ENCODE data around the gene IL6ST.
A peak's percentile ranks its signal among the peaks of the same experiment; 100 is the strongest.

Gene IL6ST

GRCh38 chr5:55894135-55894534 is 100.6 kb downstream of the IL6ST start:
- DNase-seq: peak in 1 of 2 donors; percentile 6

- no peak for DNase-seq
Measured at GRCh38 chr5:55892479-55892878, 102.3 kb downstream of the IL6ST start.

GRCh38 chr5:55888205-55888604 is 106.6 kb downstream of the IL6ST start:
- no peak for DNase-seq

DNA sequence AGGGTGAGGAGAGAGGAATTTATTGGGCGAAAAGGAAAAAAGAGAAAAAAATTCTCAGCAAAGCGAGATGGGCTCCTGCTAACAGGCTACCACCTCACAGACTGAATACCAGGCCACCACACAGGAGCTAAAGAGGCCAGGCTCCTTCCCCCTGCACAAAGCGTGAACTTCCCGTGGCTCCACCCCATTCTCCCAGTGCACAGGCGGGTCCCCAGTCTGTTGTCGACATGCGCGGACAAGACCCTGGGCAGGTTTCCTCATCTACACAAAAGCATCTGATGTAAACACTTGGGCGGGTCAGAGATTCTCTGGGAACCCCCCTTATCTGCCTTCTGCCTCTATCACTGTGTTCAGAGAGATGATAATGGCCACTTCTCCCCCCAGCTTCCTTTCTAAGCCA is 109.4 kb downstream of the IL6ST start:
- DNase-seq: no peak
